Measurements from ENCODE around the gene ASTN2.

- no peak for TF ChIP-seq CTCF (IDR thresholded peaks at IDR 0.05; ENCODE audit: low read depth, low read length, missing input control)
- TF ChIP-seq FOXA2 (IDR thresholded peaks at IDR 0.05): no peak
- TF ChIP-seq JUND (IDR thresholded peaks at IDR 0.05): no peak
- no peak for TF ChIP-seq RXRA (IDR thresholded peaks at IDR 0.05)
- no peak for TF ChIP-seq MAX (IDR thresholded peaks at IDR 0.05)
- no peak for TF ChIP-seq EGR1 (IDR thresholded peaks at IDR 0.05; ENCODE audit: low read depth in 2 of 2)
Measured at GRCh38 chr9:116499434-116499833, 915.4 kb downstream of the ASTN2 start.

All from liver (tissue), 3 donors.